K562 (cell line): ENCODE measurements around the gene CERCAM. TPM values are rescaled to one million over a fixed set of nuclear protein-coding genes. Genes with fewer than 3 reads are reported as not detected.
A peak's percentile ranks its signal among the peaks of the same experiment; 100 is the strongest.

Source experiments
- NCOA1 ChIP-seq: fragments of 450-650 bp; IDR thresholded peaks from 2 replicates; pipeline ENCODE4 v1.6.1; 2016; ENCODE audit warnings: low read depth
- TOE1 ChIP-seq, 2 experiments: fragments of 450-650 bp in 1 of 2; sonication (generic) in 1 of 2; formaldehyde crosslinking in 1 of 2; IDR thresholded peaks; 2 replicates each; pipeline versions ENCODE4 v1.7.1 to v1.8.0; 2016 to 2022; ENCODE audit warnings: borderline replicate concordance in 2 of 2, mild to moderate bottlenecking in 2 of 2, antibody characterized with exemption in 1 of 2, inconsistent platforms in 1 of 2, low read depth in 1 of 2, missing genetic modification reagents in 1 of 2, moderate library complexity in 1 of 2
- TRIM28 ChIP-seq: fragments of 450-650 bp; IDR thresholded peaks from 2 replicates; pipeline ENCODE4 v1.6.1; 2017
- ZKSCAN3 ChIP-seq: fragments of 250-450 bp; sonication (Bioruptor Pico); IDR thresholded peaks from 2 replicates; pipeline ENCODE4 v1.4.0; 2020
- polyA plus RNA-seq, 8 experiments: library from polyadenylated mRNA; depleted of rRNA in 4 of 8; stranded (reverse) in 5 of 8; unstranded in 3 of 8; fragments of >200 nt; fragmentation: Nextera tagmentation in 2 of 8; fragmentation: Illumina TruSeq in 1 of 8; extraction: Ambion mirVana in 2 of 8; extraction: Trizol in 1 of 8; gene quantifications; 2 replicates each; pipeline versions ENCODE4 v1.2.1 to v1.2.3, GENCODE V29; 2011 to 2014; ENCODE audit warnings: inconsistent platforms in 1 of 8, missing spikeins in 1 of 8
- total RNA-seq, 7 experiments: library from RNA; depleted of rRNA in 6 of 7; stranded (reverse); fragments of >200 nt in 6 of 7; fragmentation: Illumina TruSeq in 2 of 7; extraction: Trizol in 2 of 7; gene quantifications; 2 replicates each; pipeline versions ENCODE4 v1.2.1 to v1.2.3, GENCODE V29; 2011 to 2021; ENCODE audit warnings: low replicate concordance in 1 of 7
- TF ChIP-seq, protein P1 (sequence below): fragments of 250-450 bp; sonication (Bioruptor Pico); IDR thresholded peaks from 2 replicates; pipeline ENCODE4 v1.4.0; 2020; ENCODE audit warnings: borderline replicate concordance
- TF ChIP-seq, protein P2 (sequence below): fragments of 200-800 bp; sonication (Bioruptor generic); IDR thresholded peaks from 2 replicates; pipeline ENCODE4 v1.6.1; 2017; ENCODE audit warnings: missing genetic modification characterization, missing compliant biosample characterization
- TF ChIP-seq, protein P3 (sequence below): fragments of 450-650 bp; formaldehyde crosslinking; IDR thresholded peaks from 2 replicates; pipeline ENCODE4 v1.4.0; 2020; ENCODE audit warnings: mild to moderate bottlenecking, mixed read lengths

Gene CERCAM
- total and polyA plus RNA-seq, 9 of the 15 experiments (the other 6 are each of a cell fraction or from before 2014, with no cell fraction given) = 0.75 to 24.0 (median 18.0) TPM

DNA sequence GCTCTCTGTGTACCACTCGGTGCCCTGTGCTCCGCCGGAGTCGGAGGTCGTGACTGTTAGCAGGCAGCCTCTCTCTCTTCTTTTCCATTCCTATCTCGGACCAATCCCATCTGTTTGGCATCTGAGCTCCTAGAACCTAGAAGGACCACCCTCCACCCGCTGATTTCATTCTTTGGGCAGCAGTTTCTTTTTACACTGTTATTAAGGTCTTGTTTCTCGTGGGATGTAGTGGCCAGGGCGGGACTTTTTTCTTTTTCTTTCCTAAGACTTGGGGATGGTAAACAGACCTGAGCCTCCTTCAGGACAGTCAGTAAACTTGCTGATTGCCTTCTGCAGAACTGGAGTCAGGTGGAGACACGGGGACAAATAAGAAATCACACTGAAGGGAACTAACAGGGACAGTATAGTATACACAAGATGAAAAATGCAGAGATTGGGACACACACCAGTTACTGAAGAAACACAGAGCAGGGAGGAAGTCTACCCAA is 49.0 kb upstream of the CERCAM start (continued):
- TF ChIP-seq, protein P1, sequence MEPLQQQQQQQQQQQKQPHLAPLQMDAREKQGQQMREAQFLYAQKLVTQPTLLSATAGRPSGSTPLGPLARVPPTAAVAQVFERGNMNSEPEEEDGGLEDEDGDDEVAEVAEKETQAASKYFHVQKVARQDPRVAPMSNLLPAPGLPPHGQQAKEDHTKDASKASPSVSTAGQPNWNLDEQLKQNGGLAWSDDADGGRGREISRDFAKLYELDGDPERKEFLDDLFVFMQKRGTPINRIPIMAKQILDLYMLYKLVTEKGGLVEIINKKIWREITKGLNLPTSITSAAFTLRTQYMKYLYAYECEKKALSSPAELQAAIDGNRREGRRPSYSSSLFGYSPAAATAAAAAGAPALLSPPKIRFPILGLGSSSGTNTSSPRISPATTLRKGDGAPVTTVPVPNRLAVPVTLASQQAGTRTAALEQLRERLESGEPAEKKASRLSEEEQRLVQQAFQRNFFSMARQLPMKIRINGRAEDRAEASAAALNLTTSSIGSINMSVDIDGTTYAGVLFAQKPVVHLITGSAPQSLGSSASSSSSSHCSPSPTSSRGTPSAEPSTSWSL (CRISPR knock-in tag) = no peak
- no peak for TF ChIP-seq NCOA1
- TF ChIP-seq, protein P2, sequence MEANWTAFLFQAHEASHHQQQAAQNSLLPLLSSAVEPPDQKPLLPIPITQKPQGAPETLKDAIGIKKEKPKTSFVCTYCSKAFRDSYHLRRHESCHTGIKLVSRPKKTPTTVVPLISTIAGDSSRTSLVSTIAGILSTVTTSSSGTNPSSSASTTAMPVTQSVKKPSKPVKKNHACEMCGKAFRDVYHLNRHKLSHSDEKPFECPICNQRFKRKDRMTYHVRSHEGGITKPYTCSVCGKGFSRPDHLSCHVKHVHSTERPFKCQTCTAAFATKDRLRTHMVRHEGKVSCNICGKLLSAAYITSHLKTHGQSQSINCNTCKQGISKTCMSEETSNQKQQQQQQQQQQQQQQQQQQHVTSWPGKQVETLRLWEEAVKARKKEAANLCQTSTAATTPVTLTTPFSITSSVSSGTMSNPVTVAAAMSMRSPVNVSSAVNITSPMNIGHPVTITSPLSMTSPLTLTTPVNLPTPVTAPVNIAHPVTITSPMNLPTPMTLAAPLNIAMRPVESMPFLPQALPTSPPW = no peak
- no peak for TF ChIP-seq ZKSCAN3 (CRISPR knock-in tag)
- TF ChIP-seq, protein P3, sequence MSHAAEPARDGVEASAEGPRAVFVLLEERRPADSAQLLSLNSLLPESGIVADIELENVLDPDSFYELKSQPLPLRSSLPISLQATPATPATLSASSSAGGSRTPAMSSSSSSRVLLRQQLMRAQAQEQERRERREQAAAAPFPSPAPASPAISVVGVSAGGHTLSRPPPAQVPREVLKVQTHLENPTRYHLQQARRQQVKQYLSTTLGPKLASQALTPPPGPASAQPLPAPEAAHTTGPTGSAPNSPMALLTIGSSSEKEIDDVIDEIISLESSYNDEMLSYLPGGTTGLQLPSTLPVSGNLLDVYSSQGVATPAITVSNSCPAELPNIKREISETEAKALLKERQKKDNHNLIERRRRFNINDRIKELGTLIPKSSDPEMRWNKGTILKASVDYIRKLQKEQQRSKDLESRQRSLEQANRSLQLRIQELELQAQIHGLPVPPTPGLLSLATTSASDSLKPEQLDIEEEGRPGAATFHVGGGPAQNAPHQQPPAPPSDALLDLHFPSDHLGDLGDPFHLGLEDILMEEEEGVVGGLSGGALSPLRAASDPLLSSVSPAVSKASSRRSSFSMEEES (CRISPR knock-in tag) = no peak
- no peak for TF ChIP-seq TOE1 (IDR thresholded peaks at IDR 0.05; ENCODE audit: borderline replicate concordance)
- TF ChIP-seq TOE1 (CRISPR knock-in tag; IDR thresholded peaks at IDR 0.05; ENCODE audit: borderline replicate concordance, low read depth) = peak; percentile 1; the same call in 1 of the 2 replicates
- TF ChIP-seq TRIM28 = no peak
- TF ChIP-seq, all 486 proteins: peak for 11
